Lower leg skin (tissue), 4 donors: ENCODE data around the gene DNAJC25. TPM values are rescaled to one million over a fixed set of nuclear protein-coding genes. Genes with fewer than 3 reads are reported as not detected.
"Not testable (repeated sequence)": the region's sequence is repeated elsewhere in the genome, so short reads cannot be mapped to it uniquely, and the experiment has no call there.

Experiments
- DNase-seq, 2 donors: peaks; one replicate each; pipeline ENCODE4 v3.0.0-alpha.2; 2019; ENCODE audit warnings: low spot score in 2 of 2
- H3K4me3 ChIP-seq: fragments of 200-600 bp; sonication (generic); 2 replicates; pipeline ENCODE4 v1.5.1; 2017; ENCODE audit warnings: mild to moderate bottlenecking, low read depth; ENCODE audit not compliant: poor library complexity, severe bottlenecking
- POLR2A ChIP-seq, 2 donors: fragments of 450-650 bp; IDR thresholded peaks; one replicate each; pipeline ENCODE4 v1.6.1; 2016 to 2017; ENCODE audit warnings: antibody characterized with exemption in 2 of 2, mild to moderate bottlenecking in 1 of 2, moderate library complexity in 1 of 2
- WGBS, 2 donors: methylation state at CpG; one replicate each; pipeline ENCODE4 v1.1.5; 2018; 5-methylcytosine and 5-hydroxymethylcytosine counted together
- intact Hi-C: fragments of 100-400 bp; cut with DNase I; formaldehyde crosslinking; loops from one replicate; pipeline ENCODE4 v1.15.0; 2023; ENCODE audit warnings: low total_unique reads
- total RNA-seq, 4 donors: library from RNA; depleted of rRNA; stranded (reverse); fragments of >200 nt; gene quantifications; one replicate each; pipeline ENCODE4 v1.1.0, GENCODE V29; 2016
- TF ChIP-seq, protein P1 (sequence below), 3 donors: fragments of 450-650 bp; IDR thresholded peaks; one replicate each; pipeline ENCODE4 v1.5.1; 2016; ENCODE audit warnings: antibody characterized with exemption in 3 of 3, mild to moderate bottlenecking in 3 of 3, moderate library complexity in 2 of 3

The DNAJC25 gene
- total RNA-seq, 4 donors from 2014 or later, result 6.8 to 13.1 (median 8.4) TPM

DNA sequence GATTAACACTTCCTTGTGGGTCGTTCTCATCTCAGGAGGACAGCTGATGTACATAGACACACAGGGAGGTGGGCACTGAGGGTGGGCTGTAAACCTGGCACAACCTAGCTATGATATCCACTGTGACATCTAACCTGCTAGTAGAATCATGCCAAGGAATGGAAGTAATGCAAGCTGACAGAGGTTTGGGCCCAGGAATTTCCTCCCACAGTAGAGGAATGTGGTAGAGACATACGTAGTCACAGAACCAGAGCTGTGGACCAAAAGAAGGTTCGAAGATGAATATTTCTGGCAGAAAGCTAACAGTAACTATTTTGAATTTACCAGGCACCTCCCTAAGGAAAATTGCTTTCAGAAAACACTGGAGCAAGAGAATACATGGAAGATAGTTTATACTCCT lies 15.2 kb upstream of the DNAJC25 start:
- WGBS, 2 donors, result 42 to 52% methylated on average over 3 of the region's 3 CpGs
- intact Hi-C loops, result no loop called here
- TF ChIP-seq, protein P1, sequence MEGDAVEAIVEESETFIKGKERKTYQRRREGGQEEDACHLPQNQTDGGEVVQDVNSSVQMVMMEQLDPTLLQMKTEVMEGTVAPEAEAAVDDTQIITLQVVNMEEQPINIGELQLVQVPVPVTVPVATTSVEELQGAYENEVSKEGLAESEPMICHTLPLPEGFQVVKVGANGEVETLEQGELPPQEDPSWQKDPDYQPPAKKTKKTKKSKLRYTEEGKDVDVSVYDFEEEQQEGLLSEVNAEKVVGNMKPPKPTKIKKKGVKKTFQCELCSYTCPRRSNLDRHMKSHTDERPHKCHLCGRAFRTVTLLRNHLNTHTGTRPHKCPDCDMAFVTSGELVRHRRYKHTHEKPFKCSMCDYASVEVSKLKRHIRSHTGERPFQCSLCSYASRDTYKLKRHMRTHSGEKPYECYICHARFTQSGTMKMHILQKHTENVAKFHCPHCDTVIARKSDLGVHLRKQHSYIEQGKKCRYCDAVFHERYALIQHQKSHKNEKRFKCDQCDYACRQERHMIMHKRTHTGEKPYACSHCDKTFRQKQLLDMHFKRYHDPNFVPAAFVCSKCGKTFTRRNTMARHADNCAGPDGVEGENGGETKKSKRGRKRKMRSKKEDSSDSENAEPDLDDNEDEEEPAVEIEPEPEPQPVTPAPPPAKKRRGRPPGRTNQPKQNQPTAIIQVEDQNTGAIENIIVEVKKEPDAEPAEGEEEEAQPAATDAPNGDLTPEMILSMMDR (IDR thresholded peaks at IDR 0.05), result no peak
- no peak for TF ChIP-seq POLR2A (IDR thresholded peaks at IDR 0.05)
- DNase-seq, result no peak
- no peak overlapping the region for H3K4me3 ChIP-seq

GRCh38 chr9:111617349-111617748 lies 13.8 kb upstream of the DNAJC25 start:
- intact Hi-C loops, H3K4me3 ChIP-seq, DNase-seq: not testable (repeated sequence)
- 89 to 96% methylated on average over 25 to 27 of the region's 29 CpGs for WGBS, 2 donors

GRCh38 chr9:111621895-111622480 lies 9.1 kb upstream of the DNAJC25 start:
- 18 to 27% methylated on average over 2 of the region's 2 CpGs for WGBS, 2 donors
- H3K4me3 ChIP-seq, result no peak overlapping the region
- DNase-seq, result no peak
- intact Hi-C loops, result no loop called here
- TF ChIP-seq POLR2A (IDR thresholded peaks at IDR 0.05), result no peak
- TF ChIP-seq, protein P1 (IDR thresholded peaks at IDR 0.05), result peak in 1 of 3 donors; percentile 18

GRCh38 chr9:111622626-111623025 lies 8.5 kb upstream of the DNAJC25 start:
- intact Hi-C loops, result no loop called here
- 28 to 48% methylated on average over 3 of the region's 3 CpGs for WGBS, 2 donors
- no peak for TF ChIP-seq POLR2A (IDR thresholded peaks at IDR 0.05)
- TF ChIP-seq, protein P1 (IDR thresholded peaks at IDR 0.05), result no peak
- H3K4me3 ChIP-seq, result no peak overlapping the region
- DNase-seq, result peak in 1 of 2 donors; percentile 56

DNA sequence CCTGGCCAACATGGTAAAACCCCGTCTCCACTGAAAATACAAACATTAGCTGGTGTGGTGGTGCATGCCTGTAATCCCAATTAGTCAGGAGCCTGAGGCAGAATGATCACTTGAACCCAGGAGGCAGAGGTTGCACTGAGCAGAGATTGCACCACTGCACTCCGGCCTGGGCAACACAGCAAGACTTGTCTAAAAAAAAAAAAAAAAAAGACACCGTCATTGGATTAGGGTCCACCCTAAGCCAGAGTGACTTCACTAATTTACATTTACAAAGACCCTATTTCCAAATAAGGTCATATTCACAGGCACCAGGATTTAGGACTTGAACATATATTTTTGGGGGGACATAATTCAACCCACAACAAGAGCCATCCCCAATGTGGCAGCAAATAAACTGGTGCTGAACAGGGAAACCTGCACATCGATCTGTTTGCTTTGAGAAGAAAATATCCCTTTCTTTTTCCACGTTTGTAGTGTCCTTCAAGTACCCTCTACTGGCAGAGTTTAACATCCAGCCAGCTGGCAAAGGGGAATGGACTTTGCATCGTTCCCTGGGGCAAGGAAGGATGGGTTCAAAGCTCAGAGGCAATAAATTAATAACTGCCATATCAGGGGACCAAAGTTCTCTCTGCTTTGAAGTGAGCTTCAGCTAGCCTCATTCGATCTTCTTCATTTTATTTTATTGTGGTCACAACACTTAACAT lies 3.7 kb upstream of the DNAJC25 start:
- no peak for TF ChIP-seq POLR2A (IDR thresholded peaks at IDR 0.05)
- TF ChIP-seq, protein P1 (IDR thresholded peaks at IDR 0.05), result no peak
- intact Hi-C loops, result no loop called here

DNA sequence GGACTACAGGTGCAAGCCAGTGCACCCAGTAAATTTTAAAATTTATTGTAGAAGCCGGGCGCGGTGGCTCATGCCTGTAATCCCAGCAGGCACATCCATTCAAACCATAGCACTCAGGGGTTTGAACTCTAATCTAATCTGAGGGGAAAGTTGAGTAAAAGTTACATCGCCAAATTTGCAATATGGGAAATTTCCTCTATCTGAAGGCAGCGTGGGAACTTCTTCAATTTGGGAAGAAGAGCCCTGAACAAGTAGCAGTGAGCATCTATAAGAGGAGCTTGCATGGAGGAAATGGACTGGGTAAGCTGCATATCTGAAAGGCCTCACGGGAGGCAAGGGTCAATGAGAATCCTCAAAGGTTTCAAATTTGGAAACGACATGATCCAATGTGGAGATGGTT lies 2.7 kb upstream of the DNAJC25 start:
- TF ChIP-seq, protein P1 (IDR thresholded peaks at IDR 0.05), result no peak
- TF ChIP-seq POLR2A (IDR thresholded peaks at IDR 0.05), result no peak
- intact Hi-C loops, result no loop called here
- H3K4me3 ChIP-seq, result no peak overlapping the region
- no peak for DNase-seq
- WGBS, 2 donors, result 80 to 92% methylated on average over 7 of the region's 7 CpGs

More for the DNA sequence above, 3.7 kb upstream of the DNAJC25 start:
- no peak overlapping the region for H3K4me3 ChIP-seq
- DNase-seq, result no peak
- 67 to 75% methylated on average over 7 of the region's 7 CpGs for WGBS, 2 donors
